ENCODE measurements around the gene COL21A1. TPM values are rescaled to one million over a fixed set of nuclear protein-coding genes. Genes with fewer than 3 reads are reported as not detected.
"Not testable (repeated sequence)": the region's sequence is repeated elsewhere in the genome, so short reads cannot be mapped to it uniquely, and the experiment has no call there.

COL21A1 gene
- total RNA-seq, 4 donors from 2014 or later = 4.2 to 15.2 (median 4.9) TPM

- no peaks in the 10 kb centered on the region for H3K4me1 ChIP-seq
- H3K4me3 ChIP-seq = no peak overlapping the region
- WGBS = 49% methylated on average over 2 of the region's 2 CpGs
- no peak for DNase-seq (ENCODE audit: low spot score in 2 of 2)
- no peaks in the 10 kb centered on the region for H3K36me3 ChIP-seq
- H3K27ac ChIP-seq = no peak overlapping the region
- H3K27me3 ChIP-seq = no peaks in the 10 kb centered on the region
- H3K9me3 ChIP-seq = no peaks in the 10 kb centered on the region
- TF ChIP-seq POLR2AphosphoS5 (IDR thresholded peaks at IDR 0.05) = no peak
- TF ChIP-seq CTCF (IDR thresholded peaks at IDR 0.05) = no peak
- TF ChIP-seq POLR2A (IDR thresholded peaks at IDR 0.05) = no peak
- TF ChIP-seq EP300 (IDR thresholded peaks at IDR 0.05) = no peak
These were observed 230.2 kb downstream of the COL21A1 start for GRCh38 chr6:56017198-56017597.

GRCh38 chr6:56014039-56014438 is 233.3 kb downstream of the COL21A1 start:
- not testable (repeated sequence) for H3K4me3 ChIP-seq; H3K27ac ChIP-seq; H3K36me3 ChIP-seq; H3K9me3 ChIP-seq; DNase-seq (ENCODE audit: low spot score in 2 of 2); H3K27me3 ChIP-seq; H3K4me1 ChIP-seq
- 86% methylated on average over 10 of the region's 10 CpGs for WGBS

GRCh38 chr6:56009636-56010035 is 237.7 kb downstream of the COL21A1 start:
- H3K4me3 ChIP-seq = no peak overlapping the region
- 61% methylated on average over 2 of the region's 2 CpGs for WGBS
- no peaks in the 10 kb centered on the region for H3K36me3 ChIP-seq
- no peaks in the 10 kb centered on the region for H3K9me3 ChIP-seq
- TF ChIP-seq EP300 (IDR thresholded peaks at IDR 0.05) (no peak), POLR2A (IDR thresholded peaks at IDR 0.05) (no peak), POLR2AphosphoS5 (IDR thresholded peaks at IDR 0.05) (no peak), CTCF (IDR thresholded peaks at IDR 0.05) (no peak)
- H3K4me1 ChIP-seq = no peaks in the 10 kb centered on the region
- DNase-seq (ENCODE audit: low spot score in 2 of 2) = no peak
- no peaks in the 10 kb centered on the region for H3K27me3 ChIP-seq
- no peak overlapping the region for H3K27ac ChIP-seq
